ENCODE measurements around the gene CTIF. TPM values are rescaled to one million over a fixed set of nuclear protein-coding genes. Genes with fewer than 3 reads are reported as not detected.

The CTIF gene
- total and polyA plus RNA-seq, 2 donors: 1.7 to 11.3 TPM

GRCh38 chr18:48862678-48863270 is 323.9 kb downstream of the CTIF start:
- Histone ChIP-seq H3K9me3 (ENCODE audit: control insufficient read depth in 2 of 2, insufficient read depth in 1 of 2, low read length in 1 of 2) (peaks cover 0 to 4% of the 10 kb centered on the region in 2 donors), H3K27me3 (ENCODE audit: control insufficient read depth in 2 of 2, insufficient read depth in 1 of 2, low read length in 1 of 2) (no peaks in the 10 kb centered on the region), H3K27ac (ENCODE audit: low read depth in 1 of 2, low read length in 1 of 2) (no peak overlapping the region), H3K4me3 (ENCODE audit: low read length in 2 of 2) (no peak overlapping the region), H3K4me1 (ENCODE audit: control insufficient read depth in 2 of 2, insufficient read depth in 2 of 2, low read length in 2 of 2) (no peaks in the 10 kb centered on the region), H3K36me3 (ENCODE audit: control insufficient read depth in 2 of 2, insufficient read depth in 2 of 2, low read length in 1 of 2) (no peaks in the 10 kb centered on the region)
- WGBS: 97% methylated on average over 22 of the region's 22 CpGs
- no peak for DNase-seq (ENCODE audit: low read depth in 6 of 9, low spot score in 9 of 9)

GRCh38 chr18:48863432-48864065 is 324.7 kb downstream of the CTIF start:
- Histone ChIP-seq H3K9me3 (ENCODE audit: control insufficient read depth in 2 of 2, insufficient read depth in 1 of 2, low read length in 1 of 2) (peaks cover 0 to 4% of the 10 kb centered on the region in 2 donors), H3K27ac (ENCODE audit: low read depth in 1 of 2, low read length in 1 of 2) (no peak overlapping the region), H3K36me3 (ENCODE audit: control insufficient read depth in 2 of 2, insufficient read depth in 2 of 2, low read length in 1 of 2) (no peaks in the 10 kb centered on the region), H3K27me3 (ENCODE audit: control insufficient read depth in 2 of 2, insufficient read depth in 1 of 2, low read length in 1 of 2) (no peaks in the 10 kb centered on the region), H3K4me3 (ENCODE audit: low read length in 2 of 2) (no peak overlapping the region), H3K4me1 (ENCODE audit: control insufficient read depth in 2 of 2, insufficient read depth in 2 of 2, low read length in 2 of 2) (peaks cover 0 to 2% of the 10 kb centered on the region in 2 donors)
- no peak for DNase-seq (ENCODE audit: low read depth in 6 of 9, low spot score in 9 of 9)
- WGBS: 98% methylated on average over 8 of the region's 8 CpGs

- Histone ChIP-seq H3K4me3 (ENCODE audit: low read length in 2 of 2) (no peak overlapping the region), H3K9me3 (ENCODE audit: control insufficient read depth in 2 of 2, insufficient read depth in 1 of 2, low read length in 1 of 2) (peaks cover 0 to 4% of the 10 kb centered on the region in 2 donors), H3K4me1 (ENCODE audit: control insufficient read depth in 2 of 2, insufficient read depth in 2 of 2, low read length in 2 of 2) (peaks cover 0 to 2% of the 10 kb centered on the region in 2 donors), H3K27ac (ENCODE audit: low read depth in 1 of 2, low read length in 1 of 2) (no peak overlapping the region), H3K27me3 (ENCODE audit: control insufficient read depth in 2 of 2, insufficient read depth in 1 of 2, low read length in 1 of 2) (no peaks in the 10 kb centered on the region), H3K36me3 (ENCODE audit: control insufficient read depth in 2 of 2, insufficient read depth in 2 of 2, low read length in 1 of 2) (no peaks in the 10 kb centered on the region)
- no peak for DNase-seq (ENCODE audit: low read depth in 6 of 9, low spot score in 9 of 9)
- 93% methylated on average over 15 of the region's 15 CpGs for WGBS
Measured at GRCh38 chr18:48864876-48865275, 326.0 kb downstream of the CTIF start.

GRCh38 chr18:48866028-48866733 is 327.4 kb downstream of the CTIF start:
- no peak for DNase-seq (ENCODE audit: low read depth in 6 of 9, low spot score in 9 of 9)
- no peak overlapping the region for H3K27ac ChIP-seq (ENCODE audit: low read depth in 1 of 2, low read length in 1 of 2)
- H3K36me3 ChIP-seq (ENCODE audit: control insufficient read depth in 2 of 2, insufficient read depth in 2 of 2, low read length in 1 of 2): no peaks in the 10 kb centered on the region
- H3K27me3 ChIP-seq (ENCODE audit: control insufficient read depth in 2 of 2, insufficient read depth in 1 of 2, low read length in 1 of 2): no peaks in the 10 kb centered on the region
- H3K4me1 ChIP-seq (ENCODE audit: control insufficient read depth in 2 of 2, insufficient read depth in 2 of 2, low read length in 2 of 2): peaks cover 0 to 2% of the 10 kb centered on the region in 2 donors
- peaks cover 0 to 4% of the 10 kb centered on the region in 2 donors for H3K9me3 ChIP-seq (ENCODE audit: control insufficient read depth in 2 of 2, insufficient read depth in 1 of 2, low read length in 1 of 2)
- H3K4me3 ChIP-seq (ENCODE audit: low read length in 2 of 2): no peak overlapping the region
- 56% methylated on average over 7 of the region's 7 CpGs for WGBS

- Histone ChIP-seq H3K4me3 (ENCODE audit: low read length in 2 of 2) (no peak overlapping the region), H3K36me3 (ENCODE audit: control insufficient read depth in 2 of 2, insufficient read depth in 2 of 2, low read length in 1 of 2) (no peaks in the 10 kb centered on the region), H3K4me1 (ENCODE audit: control insufficient read depth in 2 of 2, insufficient read depth in 2 of 2, low read length in 2 of 2) (peaks cover 0 to 2% of the 10 kb centered on the region in 2 donors), H3K27me3 (ENCODE audit: control insufficient read depth in 2 of 2, insufficient read depth in 1 of 2, low read length in 1 of 2) (no peaks in the 10 kb centered on the region), H3K27ac (ENCODE audit: low read depth in 1 of 2, low read length in 1 of 2) (no peak overlapping the region), H3K9me3 (ENCODE audit: control insufficient read depth in 2 of 2, insufficient read depth in 1 of 2, low read length in 1 of 2) (peaks cover 0 to 4% of the 10 kb centered on the region in 2 donors)
- no peak for DNase-seq (ENCODE audit: low read depth in 6 of 9, low spot score in 9 of 9)
- WGBS: 94% methylated on average over 1 of the region's 1 CpG
Measured at GRCh38 chr18:48866856-48867255, 328.0 kb downstream of the CTIF start.

- H3K4me1 ChIP-seq (ENCODE audit: control insufficient read depth in 2 of 2, insufficient read depth in 2 of 2, low read length in 2 of 2): peaks cover 0 to 2% of the 10 kb centered on the region in 2 donors
- DNase-seq (ENCODE audit: low read depth in 6 of 9, low spot score in 9 of 9): no peak
- no peak overlapping the region for H3K27ac ChIP-seq (ENCODE audit: low read depth in 1 of 2, low read length in 1 of 2)
- 47% methylated on average over 1 of the region's 1 CpG for WGBS
- H3K36me3 ChIP-seq (ENCODE audit: control insufficient read depth in 2 of 2, insufficient read depth in 2 of 2, low read length in 1 of 2): no peaks in the 10 kb centered on the region
- H3K9me3 ChIP-seq (ENCODE audit: control insufficient read depth in 2 of 2, insufficient read depth in 1 of 2, low read length in 1 of 2): peaks cover 0 to 4% of the 10 kb centered on the region in 2 donors
- no peaks in the 10 kb centered on the region for H3K27me3 ChIP-seq (ENCODE audit: control insufficient read depth in 2 of 2, insufficient read depth in 1 of 2, low read length in 1 of 2)
- H3K4me3 ChIP-seq (ENCODE audit: low read length in 2 of 2): no peak overlapping the region
Measured at GRCh38 chr18:48867978-48868377, 329.1 kb downstream of the CTIF start.

- Histone ChIP-seq H3K36me3 (ENCODE audit: control insufficient read depth in 2 of 2, insufficient read depth in 2 of 2, low read length in 1 of 2) (no peaks in the 10 kb centered on the region), H3K27me3 (ENCODE audit: control insufficient read depth in 2 of 2, insufficient read depth in 1 of 2, low read length in 1 of 2) (no peaks in the 10 kb centered on the region), H3K4me1 (ENCODE audit: control insufficient read depth in 2 of 2, insufficient read depth in 2 of 2, low read length in 2 of 2) (peaks cover 0 to 2% of the 10 kb centered on the region in 2 donors), H3K4me3 (ENCODE audit: low read length in 2 of 2) (no peak overlapping the region), H3K27ac (ENCODE audit: low read depth in 1 of 2, low read length in 1 of 2) (no peak overlapping the region), H3K9me3 (ENCODE audit: control insufficient read depth in 2 of 2, insufficient read depth in 1 of 2, low read length in 1 of 2) (peaks cover 0 to 4% of the 10 kb centered on the region in 2 donors)
- 58% methylated on average over 14 of the region's 14 CpGs for WGBS
- peak in 1 of 9 donors; percentile 28 for DNase-seq (ENCODE audit: low read depth in 6 of 9, low spot score in 9 of 9)
Measured at GRCh38 chr18:48868468-48869466, 329.9 kb downstream of the CTIF start.

GRCh38 chr18:48869591-48869990 is 330.8 kb downstream of the CTIF start:
- no peaks in the 10 kb centered on the region for H3K36me3 ChIP-seq (ENCODE audit: control insufficient read depth in 2 of 2, insufficient read depth in 2 of 2, low read length in 1 of 2)
- H3K4me1 ChIP-seq (ENCODE audit: control insufficient read depth in 2 of 2, insufficient read depth in 2 of 2, low read length in 2 of 2): peaks cover 0 to 2% of the 10 kb centered on the region in 2 donors
- WGBS: 83% methylated on average over 5 of the region's 5 CpGs
- H3K4me3 ChIP-seq (ENCODE audit: low read length in 2 of 2): no peak overlapping the region
- H3K9me3 ChIP-seq (ENCODE audit: control insufficient read depth in 2 of 2, insufficient read depth in 1 of 2, low read length in 1 of 2): peaks cover 0 to 4% of the 10 kb centered on the region in 2 donors
- no peak for DNase-seq (ENCODE audit: low read depth in 6 of 9, low spot score in 9 of 9)
- no peaks in the 10 kb centered on the region for H3K27me3 ChIP-seq (ENCODE audit: control insufficient read depth in 2 of 2, insufficient read depth in 1 of 2, low read length in 1 of 2)
- no peak overlapping the region for H3K27ac ChIP-seq (ENCODE audit: low read depth in 1 of 2, low read length in 1 of 2)

Measured in thymus (tissue), 11 donors.